ENCODE results near the gene NLRP10.

DNA sequence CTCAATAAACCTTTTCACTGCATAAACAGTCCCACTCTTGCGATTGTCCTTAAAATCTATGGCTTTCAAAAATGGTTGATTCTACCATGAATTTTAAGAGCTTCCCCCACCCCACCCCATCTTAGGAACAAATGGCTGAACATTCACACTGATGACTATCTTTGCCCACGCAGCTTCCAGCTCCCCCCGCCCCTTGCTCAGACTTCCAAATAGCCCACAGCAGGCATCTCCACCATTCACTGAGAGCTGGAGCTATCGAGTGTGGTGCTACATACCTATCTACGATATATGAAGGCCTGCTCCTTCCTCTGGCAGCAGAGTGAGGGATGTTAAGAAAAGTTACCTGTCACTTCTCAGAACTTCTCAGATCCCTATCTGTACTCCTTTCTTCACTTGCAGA, 48.6 kb upstream of the NLRP10 start:
- TF ChIP-seq YY1 (IDR thresholded peaks at IDR 0.05; ENCODE audit: insufficient read depth, insufficient read length): no peak
- no peak for TF ChIP-seq ZNF274 (IDR thresholded peaks at IDR 0.05; ENCODE audit: low read depth, low read length)
